ENCODE results near the gene PDCD1LG2.
"Not testable (repeated sequence)": the region's sequence is repeated elsewhere in the genome, so short reads cannot be mapped to it uniquely, and the experiment has no call there.

PDCD1LG2 gene

DNA sequence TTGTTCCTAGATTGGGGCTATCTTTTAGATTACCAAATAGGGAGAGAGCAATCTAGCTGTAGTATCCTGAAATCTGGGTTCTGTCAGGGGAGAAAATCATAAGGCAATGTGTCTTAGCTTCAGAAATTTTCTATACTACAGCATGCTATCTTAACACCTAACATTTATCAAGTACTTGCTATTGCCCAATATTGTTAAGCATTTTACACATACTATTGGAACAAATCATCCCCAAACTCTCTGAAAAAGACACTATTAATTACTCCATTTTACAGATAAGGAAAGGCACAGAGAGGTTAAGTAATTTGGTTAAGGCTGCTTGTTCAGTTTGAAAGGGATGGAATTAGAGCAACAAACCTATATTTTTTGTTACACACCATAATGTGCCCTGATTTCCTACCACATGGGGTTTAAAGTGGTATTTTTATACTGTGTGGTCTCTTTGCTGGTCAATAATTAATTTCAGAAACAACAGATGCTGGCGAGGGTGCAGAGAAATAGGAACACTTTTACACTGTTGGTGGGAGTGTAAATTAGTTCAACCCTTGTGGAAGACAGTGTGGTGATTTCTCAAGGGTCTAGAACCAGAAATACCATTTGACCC is 61.4 kb downstream of the PDCD1LG2 start:
- no peak for DNase-seq

DNA sequence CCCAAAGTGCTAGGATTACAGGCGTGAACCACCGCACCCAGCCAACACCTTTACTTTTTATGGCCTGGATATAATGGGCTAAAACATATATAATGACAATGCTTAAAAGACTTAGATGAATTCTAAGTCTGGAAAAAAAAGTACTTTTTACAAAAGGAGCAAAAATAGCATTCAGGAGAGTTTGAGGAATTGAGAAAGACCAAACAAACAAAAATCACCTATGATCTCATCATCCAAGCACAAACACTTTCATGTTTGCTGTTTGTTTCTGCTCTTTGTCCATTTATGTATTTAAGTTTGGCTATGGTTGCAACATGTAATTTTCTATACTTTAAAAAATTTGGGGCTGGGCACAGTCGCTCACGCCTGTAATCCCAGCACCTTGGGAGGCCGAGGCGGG is 63.8 kb downstream of the PDCD1LG2 start:
- DNase-seq = no peak

DNA sequence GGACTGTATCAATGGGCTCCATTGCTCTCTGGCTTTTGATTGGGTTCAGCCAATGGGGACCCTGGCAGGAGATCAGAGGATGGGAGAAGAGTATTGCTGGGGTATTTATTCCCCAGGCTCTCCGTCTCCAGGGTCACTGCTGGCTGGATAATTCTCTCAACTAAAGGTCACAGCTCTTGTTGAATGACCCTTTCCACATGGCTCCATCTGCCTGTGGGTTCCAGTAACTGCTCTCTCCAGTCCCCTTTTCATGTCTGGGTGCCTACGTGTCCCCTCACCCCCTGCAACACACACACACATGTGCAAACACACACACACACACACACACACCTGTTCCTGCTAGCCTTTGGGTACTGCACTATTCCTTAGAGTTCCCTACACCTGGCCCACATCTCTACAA is 64.7 kb downstream of the PDCD1LG2 start:
- no peak for DNase-seq

DNA sequence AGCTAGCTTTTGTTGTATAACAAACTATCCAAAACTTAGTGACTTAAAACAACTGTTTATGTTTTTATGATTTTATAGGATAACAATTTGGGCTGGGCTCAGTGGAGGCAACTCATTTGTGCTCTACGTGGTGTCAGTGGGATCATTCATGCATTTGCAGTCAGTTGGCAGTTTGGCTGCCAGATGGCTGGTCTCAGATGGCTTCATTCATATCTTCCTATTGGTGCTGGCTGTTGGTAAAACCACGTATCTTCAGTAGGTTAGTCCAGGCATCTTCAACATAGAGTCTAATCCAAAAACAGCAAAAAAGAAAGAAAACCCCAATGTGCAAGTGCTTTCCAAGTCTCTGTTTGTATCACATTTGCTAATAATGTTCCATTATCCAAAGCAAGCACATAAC is 66.9 kb downstream of the PDCD1LG2 start:
- no peak for DNase-seq

DNA sequence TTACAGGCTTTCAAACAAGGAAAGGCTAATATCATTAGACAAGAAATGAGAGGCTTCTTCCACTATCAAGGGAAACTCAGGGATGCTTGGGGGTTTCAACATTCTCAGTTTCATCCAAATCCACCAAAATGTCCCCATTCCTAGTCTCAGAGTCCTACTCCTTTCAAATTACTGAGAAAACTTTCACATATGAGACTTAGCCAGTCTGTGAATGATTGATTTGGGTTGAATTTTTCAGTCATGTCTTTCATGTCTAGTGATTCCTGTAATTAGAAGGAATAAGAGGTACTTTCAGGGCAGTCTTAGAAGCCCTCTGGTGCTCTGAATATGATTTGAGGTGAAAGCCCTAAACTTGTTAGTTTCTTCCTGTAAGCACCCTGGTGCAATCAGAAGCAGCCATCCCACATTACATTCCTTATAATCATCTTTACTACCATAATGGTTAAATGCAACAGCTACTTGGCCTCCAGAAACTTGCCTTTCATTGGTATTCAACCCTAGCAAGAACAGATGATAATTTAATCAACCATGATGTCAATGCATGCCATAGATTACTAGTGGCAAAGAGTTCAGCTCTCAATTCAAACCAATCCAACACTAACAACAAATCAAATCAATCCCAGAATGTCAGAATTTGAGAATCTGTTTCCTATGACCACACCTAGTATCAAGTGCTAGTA is 67.8 kb downstream of the PDCD1LG2 start:
- DNase-seq = no peak

DNA sequence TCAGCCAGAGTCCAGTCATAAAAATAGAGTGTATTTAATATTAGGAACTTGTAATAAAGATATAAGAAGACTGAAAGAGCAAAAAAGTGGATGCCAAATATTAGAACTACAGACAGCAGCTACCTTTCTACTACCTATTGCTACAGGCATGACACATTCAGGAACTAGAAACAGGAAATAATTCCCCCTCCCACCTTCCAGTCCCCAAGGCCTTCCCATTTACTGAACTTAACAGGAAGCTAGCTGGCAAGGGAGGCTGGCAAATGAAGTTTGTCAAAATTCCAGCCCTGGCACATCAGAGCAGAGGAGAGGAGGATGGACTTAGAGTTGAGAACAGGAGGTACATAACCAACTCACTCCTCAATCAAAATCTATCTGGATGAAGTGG is 68.4 kb downstream of the PDCD1LG2 start:
- DNase-seq = no peak

DNA sequence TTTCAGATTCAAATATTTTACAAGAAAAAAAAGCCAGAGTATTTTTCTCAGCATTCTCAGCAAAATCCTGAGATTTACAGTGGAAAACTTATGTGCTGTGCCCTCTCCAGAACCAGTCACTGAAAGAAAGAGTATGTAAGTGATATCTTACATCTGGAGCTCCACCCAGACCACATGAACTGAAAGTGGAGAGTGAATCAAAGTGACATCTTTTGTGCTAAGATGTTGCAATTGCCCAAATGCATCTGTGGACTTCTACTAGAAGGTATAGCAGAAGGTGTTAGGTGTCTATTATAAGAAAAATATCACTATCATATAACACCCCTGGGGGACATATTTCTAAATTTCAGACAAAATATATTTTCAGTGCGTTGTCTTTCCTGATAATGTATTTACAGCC is 69.5 kb downstream of the PDCD1LG2 start:
- no peak for DNase-seq

DNA sequence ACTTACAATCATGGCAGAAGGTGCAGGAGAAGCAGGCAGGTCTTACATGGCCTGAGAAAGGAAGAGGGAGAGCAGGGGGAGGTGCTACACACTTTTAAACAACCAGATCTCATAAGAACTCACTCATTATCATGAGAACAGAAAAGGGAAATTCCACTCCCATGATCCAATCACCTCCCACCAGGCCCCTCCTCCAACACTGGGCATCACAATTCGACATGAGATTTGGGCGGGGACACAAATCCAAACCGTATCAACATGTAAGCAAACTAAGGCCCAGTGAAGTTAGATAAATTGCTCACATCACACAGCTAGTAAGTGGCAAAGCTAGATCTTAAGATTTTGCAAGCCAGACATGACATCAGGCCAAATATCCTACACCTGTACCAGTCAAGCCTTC is 70.3 kb downstream of the PDCD1LG2 start:
- DNase-seq = no peak

DNA sequence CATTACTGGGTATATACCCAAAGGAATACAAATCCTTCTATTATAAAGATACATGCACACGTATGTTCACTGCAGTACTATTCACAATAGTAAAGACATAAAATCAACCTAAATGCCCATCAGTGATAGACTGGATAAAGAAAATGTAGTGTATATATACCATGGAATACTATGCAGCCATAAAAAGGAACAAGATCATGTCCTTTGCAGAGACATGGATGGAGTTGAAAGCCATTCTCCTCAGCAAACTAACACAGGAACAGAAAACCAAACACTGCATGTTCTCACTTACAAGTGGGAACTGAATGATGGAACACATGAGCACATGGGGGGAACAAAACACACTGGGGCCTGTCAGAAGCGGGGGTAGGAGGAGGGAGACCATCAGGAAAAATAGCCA is 71.4 kb downstream of the PDCD1LG2 start:
- DNase-seq = not testable (repeated sequence)

DNA sequence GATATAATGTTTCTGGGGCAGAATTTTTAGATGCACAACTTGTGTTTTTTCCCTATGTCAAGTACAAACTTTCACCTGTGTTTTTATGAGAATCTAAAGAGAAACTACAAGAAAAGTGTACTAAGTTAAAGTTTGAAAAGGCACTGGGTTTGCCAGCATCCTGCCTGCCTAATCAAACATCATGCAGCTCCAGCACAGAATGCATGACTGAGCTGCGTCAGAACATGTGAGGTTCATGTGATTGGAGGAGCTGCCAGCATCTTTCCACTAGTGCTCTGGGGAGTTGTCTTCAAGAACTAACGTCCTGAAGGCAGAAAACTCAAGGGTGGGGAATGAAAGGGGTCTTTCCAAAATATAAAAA is 72.5 kb downstream of the PDCD1LG2 start:
- DNase-seq = no peak

DNA sequence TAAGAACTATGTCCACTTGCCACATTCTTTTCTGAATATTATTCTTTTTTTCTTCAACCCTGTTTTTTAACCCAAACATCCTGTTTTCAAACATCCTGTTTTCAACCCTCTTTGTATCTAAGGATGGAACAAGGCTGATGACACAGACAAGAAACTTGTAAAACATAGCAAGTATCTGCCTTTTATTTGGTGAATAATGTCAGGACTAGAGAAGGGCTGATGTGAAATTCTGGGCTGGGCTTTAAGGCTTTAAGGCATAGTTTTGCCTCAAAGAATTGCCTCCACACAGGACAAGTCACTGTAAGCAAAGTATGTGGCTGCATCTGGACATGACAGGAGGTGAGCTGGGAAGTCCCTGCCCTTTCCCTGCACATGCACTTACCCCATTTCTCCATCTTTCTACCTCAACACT is 76.1 kb downstream of the PDCD1LG2 start:
- no peak for DNase-seq

DNA sequence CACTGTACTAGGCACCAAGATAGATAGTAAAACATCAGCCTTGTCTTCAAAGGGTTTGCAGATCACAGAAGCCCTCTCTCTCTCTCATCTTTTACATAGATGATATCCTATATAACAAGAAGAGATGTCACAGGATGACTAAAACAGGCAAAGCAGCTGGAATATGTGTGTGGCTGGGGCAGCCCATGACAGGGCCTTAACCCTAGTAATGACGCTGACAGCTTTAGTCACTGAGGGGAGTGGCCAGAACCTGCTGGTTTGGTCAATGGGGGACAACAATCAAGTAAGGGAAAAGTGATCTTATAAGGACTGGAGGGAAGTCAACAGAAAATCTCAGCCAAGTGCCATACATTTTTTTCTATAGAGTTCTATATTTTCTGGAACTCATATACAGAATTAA is 76.7 kb downstream of the PDCD1LG2 start:
- DNase-seq = no peak

DNA sequence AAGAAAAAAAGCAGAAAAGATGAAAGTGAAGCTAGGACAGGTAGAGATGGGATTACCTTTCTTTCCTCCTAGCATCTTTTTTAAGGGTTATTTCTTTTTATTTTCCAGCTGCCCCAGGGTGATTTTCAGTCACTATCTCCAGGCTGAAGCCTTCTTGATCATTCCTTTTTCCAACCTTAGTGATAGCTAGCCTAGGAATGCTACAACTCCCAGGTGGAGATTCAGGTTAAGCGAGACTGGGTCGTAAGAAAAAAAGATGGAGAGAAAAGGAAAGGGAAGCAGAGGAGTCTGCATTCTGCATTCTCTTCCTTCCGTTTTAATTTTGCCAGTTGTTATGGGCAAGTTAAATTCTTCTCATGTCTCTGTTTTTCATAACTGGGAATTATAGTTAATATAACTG is 81.9 kb downstream of the PDCD1LG2 start:
- DNase-seq = no peak

DNA sequence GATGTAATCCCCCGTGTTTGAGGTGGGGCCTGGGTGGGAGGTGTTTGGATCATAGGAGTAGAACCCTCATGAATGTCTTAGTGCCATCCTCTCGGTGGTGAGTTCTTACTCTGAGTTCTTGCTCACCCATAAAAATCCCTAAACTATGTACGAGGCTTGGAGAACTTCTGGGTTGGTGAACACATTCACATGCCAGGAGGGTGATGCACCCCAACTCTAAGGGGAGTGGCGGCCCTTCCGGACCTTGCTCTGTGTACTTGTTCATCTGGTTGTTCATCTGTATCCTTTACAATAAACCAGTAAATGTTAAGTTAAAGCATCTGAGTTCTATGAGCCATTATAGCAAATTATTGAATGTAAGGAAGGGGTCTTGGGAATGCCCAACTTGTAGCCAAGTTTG is 82.6 kb downstream of the PDCD1LG2 start:
- no peak for DNase-seq

DNA sequence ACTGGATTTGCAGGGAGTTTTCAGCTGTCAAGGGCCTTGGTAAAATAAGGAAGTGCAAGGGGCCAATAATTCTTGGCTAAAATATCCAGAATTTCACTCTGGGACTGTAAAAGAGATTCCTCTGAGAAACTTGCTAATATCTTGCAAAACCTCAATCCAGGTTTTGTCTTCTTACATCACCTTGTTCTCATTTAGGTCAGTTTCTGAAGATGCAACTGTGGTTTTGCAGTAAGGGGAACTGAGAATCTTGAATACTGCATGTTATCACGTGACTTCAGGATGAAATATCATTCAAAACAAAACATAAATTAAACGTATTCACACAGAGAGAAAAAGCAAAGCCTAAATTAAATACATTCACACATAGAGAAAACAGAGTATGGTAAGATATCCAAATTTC is 83.6 kb downstream of the PDCD1LG2 start:
- no peak for DNase-seq

DNA sequence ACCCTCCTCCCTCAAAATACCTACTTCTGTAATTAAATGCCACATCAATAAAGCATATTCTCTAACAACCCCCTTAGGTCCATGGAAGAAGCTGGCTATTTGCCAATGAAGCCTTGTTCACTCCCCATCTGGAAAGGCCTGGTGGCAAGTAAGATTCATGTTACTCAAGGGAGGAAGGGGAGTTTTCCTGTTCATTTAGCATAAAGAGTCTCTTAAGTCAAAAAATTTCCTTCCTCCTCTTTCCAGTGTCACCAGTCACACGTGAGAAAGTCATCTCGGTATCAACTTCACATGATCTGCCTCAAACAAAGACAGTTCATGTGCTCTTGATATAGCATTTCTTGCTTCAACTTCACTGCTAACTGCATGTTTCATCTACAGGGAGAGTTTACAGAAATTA is 85.8 kb downstream of the PDCD1LG2 start:
- no peak for DNase-seq

DNA sequence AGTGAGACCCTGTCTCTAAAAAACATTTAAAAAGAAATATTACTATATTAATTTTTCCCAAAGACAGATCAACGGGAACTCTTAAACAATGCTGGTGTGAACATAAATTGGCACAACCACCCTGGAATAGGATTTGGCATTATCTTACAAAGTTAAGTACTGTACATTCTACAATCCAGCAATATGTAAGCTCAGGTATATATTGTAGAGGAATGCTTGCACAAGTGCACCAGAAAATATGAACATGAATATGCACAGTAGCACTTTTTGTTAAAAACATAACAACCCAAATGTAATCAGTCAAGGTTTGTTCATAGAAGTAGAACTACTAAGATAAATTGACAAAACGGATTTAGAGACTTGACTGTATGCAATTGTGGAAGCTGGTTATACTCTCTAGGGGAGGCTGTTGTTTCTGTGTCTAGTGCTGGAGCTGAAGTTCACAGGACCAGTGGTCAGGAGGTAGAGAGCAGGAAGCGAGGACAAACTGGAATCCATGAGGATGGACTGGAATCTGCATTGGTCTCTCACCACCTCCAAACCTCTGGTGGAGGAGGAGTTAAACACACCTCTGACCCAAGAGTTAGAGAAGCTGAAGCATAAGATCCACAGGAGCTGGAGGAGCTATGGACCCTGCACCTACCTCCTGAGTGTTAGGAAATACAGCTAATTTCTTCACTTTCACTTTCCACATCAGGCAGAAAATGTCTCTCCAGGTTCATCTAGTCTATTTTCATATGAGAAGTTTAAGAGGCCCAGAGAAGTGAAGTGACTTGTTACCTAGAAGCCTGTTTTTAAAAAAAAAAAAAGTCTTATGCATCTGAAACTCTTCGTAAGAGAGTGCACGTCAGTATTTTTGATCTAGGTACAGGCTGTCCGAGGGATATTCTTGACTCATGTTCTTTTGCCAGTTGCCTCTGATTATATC is 98.2 kb downstream of the PDCD1LG2 start:
- DNase-seq = no peak

DNA sequence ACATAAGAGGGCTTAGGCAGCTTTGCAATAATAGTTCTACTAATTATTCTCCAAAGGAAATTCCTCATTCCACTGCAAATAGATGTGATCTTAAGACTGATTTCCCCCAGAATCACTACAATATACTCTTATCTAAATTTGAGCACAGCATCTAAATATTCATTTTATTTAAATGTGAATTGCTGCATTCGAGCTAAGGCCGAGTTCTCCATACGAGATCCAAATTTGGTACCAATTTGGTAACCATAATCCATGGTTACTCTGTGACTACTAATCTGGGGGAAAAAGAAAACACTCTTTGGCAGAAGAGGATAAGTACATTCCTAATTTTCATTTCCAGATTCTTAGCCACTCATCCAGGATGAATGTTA is 98.9 kb downstream of the PDCD1LG2 start:
- no peak for DNase-seq

DNA sequence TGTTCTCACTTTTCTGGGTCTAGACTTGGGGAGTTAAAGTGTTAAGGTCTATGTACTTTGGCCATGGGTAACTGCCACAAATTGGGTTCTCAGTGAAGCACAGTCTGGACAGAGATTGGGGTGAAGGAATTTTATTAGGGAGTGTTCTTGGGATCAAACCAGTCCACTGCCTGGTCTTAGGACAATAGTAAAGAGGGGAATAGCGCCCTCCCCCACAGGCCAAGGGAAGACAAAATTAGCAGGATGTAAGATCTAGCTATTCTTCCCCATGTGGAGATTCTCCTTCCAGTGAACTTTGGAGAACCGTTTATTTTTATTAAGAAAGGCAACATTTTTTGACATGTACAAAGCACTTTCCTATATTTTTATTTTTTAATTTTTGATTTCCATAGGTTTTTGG is 100.2 kb downstream of the PDCD1LG2 start:
- DNase-seq = no peak

DNA sequence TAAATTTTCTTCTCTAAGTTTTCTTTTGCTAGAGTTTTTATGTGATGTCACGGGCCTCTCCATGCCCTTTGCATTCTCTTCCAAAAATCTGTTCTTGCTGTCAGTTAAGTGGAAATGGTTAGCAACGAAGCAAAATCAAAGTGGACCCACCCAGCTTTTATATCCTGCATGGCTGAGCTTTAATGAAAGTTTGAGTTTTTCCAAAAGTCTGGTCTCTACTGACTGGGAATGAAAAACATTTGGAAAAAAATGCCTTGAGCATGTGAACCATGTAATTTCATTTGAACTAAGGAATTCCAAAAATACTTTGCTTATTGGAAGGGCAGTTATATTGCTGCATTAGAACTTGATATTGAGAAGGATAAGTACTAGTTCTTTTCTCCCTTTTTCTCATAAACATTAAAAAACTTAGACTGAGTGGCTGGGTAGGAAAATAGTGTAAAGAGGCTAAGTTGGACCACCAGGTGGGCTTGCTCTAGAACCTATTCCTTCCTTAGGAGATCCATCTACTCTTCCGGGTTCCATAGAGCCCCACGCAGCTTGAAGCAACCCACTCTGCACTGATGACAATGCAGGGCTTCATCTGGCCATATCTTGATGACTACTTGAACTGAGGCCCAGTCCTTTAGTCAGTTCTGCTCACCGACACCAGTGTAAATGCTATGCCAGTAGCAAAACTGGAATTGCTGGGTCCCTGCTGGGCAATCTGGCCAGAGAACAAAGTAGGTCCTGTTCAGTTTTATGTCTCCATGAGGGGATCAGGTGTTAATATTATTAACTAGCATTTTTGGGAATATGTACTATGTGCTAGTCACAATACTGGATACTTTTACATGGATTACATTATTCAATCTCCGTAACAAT is 101.2 kb downstream of the PDCD1LG2 start:
- no peak for DNase-seq

DNA sequence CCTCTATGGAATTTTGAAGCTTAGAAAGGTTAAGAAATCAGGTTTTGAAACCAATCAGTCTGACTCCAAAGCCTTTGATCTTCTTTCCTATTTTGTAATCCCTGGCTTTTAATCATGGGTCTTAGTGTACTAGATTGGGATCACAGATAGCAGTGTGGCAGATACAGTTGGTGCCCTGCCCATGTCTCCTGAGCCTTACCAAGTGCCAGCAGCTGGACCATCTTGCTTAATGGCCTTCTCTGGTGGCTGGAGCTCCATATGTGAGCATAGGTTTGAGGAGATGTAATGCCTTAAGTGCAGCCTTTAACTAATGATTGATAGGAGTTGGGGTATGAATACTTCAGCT is 101.8 kb downstream of the PDCD1LG2 start:
- no peak for DNase-seq

DNA sequence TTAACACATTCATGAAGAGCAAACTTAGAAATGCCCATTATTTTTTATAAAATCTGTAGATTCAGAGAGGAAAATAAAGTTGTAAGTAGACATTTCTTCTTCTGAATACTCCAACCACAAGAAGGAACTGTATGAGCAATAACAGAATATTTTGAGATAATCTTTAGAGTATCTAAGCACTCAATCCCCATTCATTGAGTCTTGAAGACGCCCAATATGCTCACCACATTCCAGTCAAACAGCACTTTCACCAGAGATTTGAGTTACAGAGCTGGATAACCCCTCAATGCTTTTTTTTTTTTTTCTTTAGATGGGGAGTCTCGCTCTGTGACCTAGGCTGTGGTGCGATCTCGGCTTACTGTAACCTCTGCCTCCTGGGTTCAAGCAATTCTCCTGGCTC is 103.9 kb downstream of the PDCD1LG2 start:
- no peak for DNase-seq

DNA sequence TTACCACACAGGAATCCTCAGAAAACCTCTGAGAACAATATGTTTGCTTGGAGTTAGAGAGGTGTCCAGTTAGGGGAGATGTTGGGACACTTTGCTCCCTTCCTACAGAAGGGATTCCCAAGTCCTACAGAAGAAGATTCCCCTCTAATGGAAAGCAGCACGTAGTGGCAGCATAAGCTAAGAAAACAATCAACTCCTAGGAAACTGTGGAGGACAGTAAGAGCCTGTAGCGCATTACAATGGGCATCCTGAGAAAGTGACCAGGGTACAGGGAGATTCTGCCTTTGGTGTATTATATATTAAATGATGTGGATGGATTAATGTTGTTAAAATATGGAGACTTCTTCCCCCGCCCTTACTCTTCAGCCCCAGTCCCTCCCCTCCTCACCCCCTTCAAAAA is 104.7 kb downstream of the PDCD1LG2 start:
- DNase-seq = no peak

Measured in cortex of kidney (tissue), 1 donor.